GM18511 (cell line): Measurements from ENCODE around the gene CYP19A1.
"Not testable (repeated sequence)": the region's sequence is repeated elsewhere in the genome, so short reads cannot be mapped to it uniquely, and the experiment has no call there.

Experiments
- ATAC-seq: cut with Tn5 transposase; IDR thresholded peaks from one replicate; pipeline ENCODE4 v1.9.1; 2021; ENCODE audit warnings: mild to moderate bottlenecking, moderate library complexity; ENCODE audit not compliant: unreplicated experiment

The CYP19A1 gene

GRCh38 chr15:51265037-51265555 is 73.3 kb downstream of the CYP19A1 start:
- ATAC-seq: no peak

GRCh38 chr15:51263726-51264125 is 74.7 kb downstream of the CYP19A1 start:
- ATAC-seq: no peak

GRCh38 chr15:51263116-51263515 is 75.3 kb downstream of the CYP19A1 start:
- ATAC-seq: no peak

GRCh38 chr15:51262463-51262862 is 75.9 kb downstream of the CYP19A1 start:
- no peak for ATAC-seq

- not testable (repeated sequence) for ATAC-seq
Measured at GRCh38 chr15:51261113-51261512, 77.3 kb downstream of the CYP19A1 start.

GRCh38 chr15:51260202-51260601 is 78.2 kb downstream of the CYP19A1 start:
- no peak for ATAC-seq

- no peak for ATAC-seq
Measured at GRCh38 chr15:51255533-51255932, 82.9 kb downstream of the CYP19A1 start.

- ATAC-seq: no peak
Measured at GRCh38 chr15:51253366-51253765, 85.0 kb downstream of the CYP19A1 start.

GRCh38 chr15:51252671-51253070 is 85.7 kb downstream of the CYP19A1 start:
- no peak for ATAC-seq

GRCh38 chr15:51251556-51251955 is 86.8 kb downstream of the CYP19A1 start:
- no peak for ATAC-seq

GRCh38 chr15:51250217-51251011 is 88.0 kb downstream of the CYP19A1 start:
- no peak for ATAC-seq

GRCh38 chr15:51245628-51246027 is 92.8 kb downstream of the CYP19A1 start:
- ATAC-seq: no peak

- ATAC-seq: no peak
Measured at GRCh38 chr15:51244423-51244869, 94.0 kb downstream of the CYP19A1 start.

GRCh38 chr15:51243774-51244173 is 94.6 kb downstream of the CYP19A1 start:
- ATAC-seq: peak; percentile 68

GRCh38 chr15:51240066-51240465 is 98.3 kb downstream of the CYP19A1 start:
- ATAC-seq: no peak

GRCh38 chr15:51237816-51238215 is 100.6 kb downstream of the CYP19A1 start:
- ATAC-seq: no peak

- ATAC-seq: no peak
Measured at GRCh38 chr15:51234176-51234927, 104.0 kb downstream of the CYP19A1 start.

- ATAC-seq: no peak
Measured at GRCh38 chr15:51232581-51232980, 105.8 kb downstream of the CYP19A1 start.

GRCh38 chr15:51229907-51230330 is 108.5 kb downstream of the CYP19A1 start:
- no peak for ATAC-seq

GRCh38 chr15:51227940-51228732 is 110.3 kb downstream of the CYP19A1 start:
- peak; percentile 90 for ATAC-seq
